GM19397 (cell line): ENCODE measurements around the gene TYMS.
A peak's percentile ranks its signal among the peaks of the same experiment; 100 is the strongest.

Source experiments
- ATAC-seq: cut with Tn5 transposase; IDR thresholded peaks from one replicate; pipeline ENCODE4 v1.9.1; 2021; ENCODE audit warnings: mild to moderate bottlenecking, moderate library complexity; ENCODE audit not compliant: unreplicated experiment

Gene TYMS

GRCh38 chr18:657311-658000 is at the start of gene TYMS:
TSS of gene TYMS (plus strand) at chr18:657653. CDS start at chr18:657743, 90 bp downstream.
- ATAC-seq: peak; percentile 52

GRCh38 chr18:607930-608329 is 49.5 kb upstream of the TYMS start:
- ATAC-seq: no peak

- ATAC-seq: no peak
These were observed 47.1 kb upstream of the TYMS start for GRCh38 chr18:610214-610928.

- no peak for ATAC-seq
These were observed 45.3 kb upstream of the TYMS start for GRCh38 chr18:612156-612555.

GRCh38 chr18:614193-614592 is 43.3 kb upstream of the TYMS start:
- ATAC-seq: no peak

- ATAC-seq: no peak
These were observed 42.3 kb upstream of the TYMS start for GRCh38 chr18:615092-615521.

- no peak for ATAC-seq
These were observed 41.7 kb upstream of the TYMS start for GRCh38 chr18:615773-616172.

GRCh38 chr18:616380-616995 is 41.0 kb upstream of the TYMS start:
- ATAC-seq: no peak

GRCh38 chr18:617970-618504 is 39.4 kb upstream of the TYMS start:
- no peak for ATAC-seq

GRCh38 chr18:618618-619017 is 38.8 kb upstream of the TYMS start:
- ATAC-seq: no peak

- ATAC-seq: no peak
These were observed 36.0 kb upstream of the TYMS start for GRCh38 chr18:621291-622043.

GRCh38 chr18:622289-622688 is 35.2 kb upstream of the TYMS start:
- no peak for ATAC-seq

- ATAC-seq: no peak
These were observed 33.5 kb upstream of the TYMS start for GRCh38 chr18:623761-624620.

- no peak for ATAC-seq
These were observed 30.2 kb upstream of the TYMS start for GRCh38 chr18:627231-627630.

- ATAC-seq: no peak
These were observed 27.9 kb upstream of the TYMS start for GRCh38 chr18:629269-630150.

GRCh38 chr18:631560-631959 is 25.9 kb upstream of the TYMS start:
- ATAC-seq: no peak

GRCh38 chr18:634551-635045 is 22.9 kb upstream of the TYMS start:
- ATAC-seq: no peak

- no peak for ATAC-seq
These were observed 22.3 kb upstream of the TYMS start for GRCh38 chr18:635171-635570.

GRCh38 chr18:641224-641623 is 16.2 kb upstream of the TYMS start:
- ATAC-seq: no peak
